ENCODE measurements around the gene FARS2.

- TF ChIP-seq CTCF (IDR thresholded peaks at IDR 0.05): no peak
- TF ChIP-seq EP300 (IDR thresholded peaks at IDR 0.05): no peak
- TF ChIP-seq POLR2A (IDR thresholded peaks at IDR 0.05): no peak
Observed at GRCh38 chr6:5630636-5631035, 369.3 kb downstream of the FARS2 start.
